OCI-LY7 (cell line): ENCODE data around the gene GCH1. TPM values are rescaled to one million over a fixed set of nuclear protein-coding genes. Genes with fewer than 3 reads are reported as not detected.

ENCODE experiments used
- BruUV-seq: library from RNA; stranded (reverse); fragments of 400-500 nt; replicated peaks from 2 replicates; lab custom pipeline; 2021; lab: Mats Ljungman, UMichigan
- CTCF ChIA-PET: fragments of 300-600 bp; sonication (Branson Sonifier 250); formaldehyde crosslinking; loops from one replicate; lab custom pipeline; 2022; ENCODE audit warnings: antibody characterized with exemption; ENCODE audit not compliant: unreplicated experiment; lab: Charles Lee
- POLR2A ChIA-PET: fragments of 300-600 bp; sonication (Branson Sonifier 250); formaldehyde crosslinking; loops from one replicate; lab custom pipeline; 2022; ENCODE audit warnings: antibody characterized with exemption; lab: Charles Lee
- DNase-seq: peaks from one replicate; pipeline ENCODE4 v3.0.0-alpha.2; 2015; ENCODE audit warnings: low spot score
- H2AFZ ChIP-seq: fragments of 200-600 bp; sonication (generic), shearing (Covaris generic); 2 replicates; pipeline ENCODE4 v1.6.1; 2014; ENCODE audit warnings: mild to moderate bottlenecking, antibody characterized with exemption, low read length, moderate library complexity
- H3K27ac ChIP-seq: fragments of 200-600 bp; sonication (generic); 2 replicates; pipeline ENCODE4 v1.5.1; 2014; ENCODE audit warnings: mixed run types, low read depth, mild to moderate bottlenecking, moderate library complexity, low read length, inconsistent platforms; ENCODE audit not compliant: poor library complexity, severe bottlenecking
- H3K36me3 ChIP-seq: fragments of 200-600 bp; sonication (generic); 2 replicates; pipeline ENCODE4 v1.6.1; 2014; ENCODE audit warnings: mild to moderate bottlenecking, antibody characterized with exemption, low read length, moderate library complexity, mixed read lengths; ENCODE audit not compliant: insufficient read depth
- H3K4me1 ChIP-seq: fragments of 200-600 bp; sonication (generic); 2 replicates; pipeline ENCODE4 v1.5.1; 2014; ENCODE audit warnings: mild to moderate bottlenecking, low read length; ENCODE audit not compliant: insufficient read depth, poor library complexity, severe bottlenecking
- H3K4me2 ChIP-seq: fragments of 200-600 bp; sonication (generic); 2 replicates; pipeline ENCODE4 v1.6.1; 2014; ENCODE audit warnings: mild to moderate bottlenecking, low read length
- H3K4me3 ChIP-seq: fragments of 200-600 bp; sonication (generic); 2 replicates; pipeline ENCODE4 v1.5.1; 2014; ENCODE audit warnings: mild to moderate bottlenecking, low read depth, low read length; ENCODE audit not compliant: poor library complexity, severe bottlenecking
- H3K79me2 ChIP-seq: fragments of 200-600 bp; sonication (generic); 2 replicates; pipeline ENCODE4 v1.6.1; 2016; ENCODE audit warnings: low read depth, mild to moderate bottlenecking, low read length, moderate library complexity, mixed read lengths; ENCODE audit not compliant: insufficient read depth
- H3K9me2 ChIP-seq: fragments of 200-600 bp; sonication (generic); 2 replicates; pipeline ENCODE4 v1.6.1; 2016; ENCODE audit warnings: mild to moderate bottlenecking, low read length, mixed read lengths; ENCODE audit not compliant: insufficient read depth
- H3K9me3 ChIP-seq: fragments of 200-600 bp; sonication (generic); 2 replicates; pipeline ENCODE4 v1.6.1; 2014; ENCODE audit warnings: mild to moderate bottlenecking, mixed run types, low read length, mixed read lengths
- H4K20me1 ChIP-seq: fragments of 200-600 bp; sonication (generic); 2 replicates; pipeline ENCODE4 v1.6.1; 2014; ENCODE audit warnings: mild to moderate bottlenecking, antibody characterized with exemption, low read length, moderate library complexity, mixed read lengths; ENCODE audit not compliant: insufficient read depth
- CTCF ChIP-seq: fragments of 200-600 bp; sonication (generic); conservative IDR thresholded peaks from 2 replicates; pipeline ENCODE4 v1.5.1; 2014; ENCODE audit warnings: mild to moderate bottlenecking, antibody characterized with exemption, low read length, moderate library complexity, mixed read lengths
- EZH2phosphoT487 ChIP-seq: fragments of 200-600 bp; sonication (generic); IDR thresholded peaks from 2 replicates; pipeline ENCODE4 v1.6.1; 2018; ENCODE audit warnings: low read depth, borderline replicate concordance, mild to moderate bottlenecking, mixed run types, antibody characterized with exemption, low read length, moderate library complexity, mixed read lengths
- intact Hi-C: fragments of 100-400 bp; cut with micrococcal nuclease; formaldehyde crosslinking; loops from one replicate; pipeline ENCODE4 v1.10.0; 2022; ENCODE audit not compliant: unreplicated experiment
- total RNA-seq, 2 experiments: library from RNA; depleted of rRNA in 1 of 2; stranded (reverse); fragments of >200 nt in 1 of 2; shearing (Covaris generic) in 1 of 2; gene quantifications; 2 replicates each; pipeline ENCODE4 v1.2.3, GENCODE V29; 2014 to 2022

Gene GCH1
- total RNA-seq, 2 experiments from 2014 or later: 14.7 to 22.5 TPM

GRCh38 chr14:54837508-54838149 lies 65.0 kb downstream of the GCH1 start:
- H3K9me3 ChIP-seq: no peaks in the 10 kb centered on the region
- no peak overlapping the region for H2AFZ ChIP-seq
- no peak overlapping the region for H3K27ac ChIP-seq
- H3K4me3 ChIP-seq: no peak overlapping the region
- H4K20me1 ChIP-seq: no peaks in the 10 kb centered on the region
- no peaks in the 10 kb centered on the region for H3K79me2 ChIP-seq
- H3K9me2 ChIP-seq: no peaks in the 10 kb centered on the region
- TF ChIP-seq EZH2phosphoT487: no peak
- TF ChIP-seq CTCF: no peak
- no peaks in the 10 kb centered on the region for H3K4me1 ChIP-seq
- intact Hi-C loops: no loop called here
- H3K36me3 ChIP-seq: no peaks in the 10 kb centered on the region
- DNase-seq: no peak
- POLR2A ChIA-PET: interaction anchor here (0.6 to 0.7 kb wide), 2 partner anchors 62 to 803 kb away, joined by 3 read pairs; no protein-coding TSS in a partner anchor
- no TSS peak for BruUV-seq
- H3K4me2 ChIP-seq: no peak overlapping the region
- CTCF ChIA-PET: no interaction called here

DNA sequence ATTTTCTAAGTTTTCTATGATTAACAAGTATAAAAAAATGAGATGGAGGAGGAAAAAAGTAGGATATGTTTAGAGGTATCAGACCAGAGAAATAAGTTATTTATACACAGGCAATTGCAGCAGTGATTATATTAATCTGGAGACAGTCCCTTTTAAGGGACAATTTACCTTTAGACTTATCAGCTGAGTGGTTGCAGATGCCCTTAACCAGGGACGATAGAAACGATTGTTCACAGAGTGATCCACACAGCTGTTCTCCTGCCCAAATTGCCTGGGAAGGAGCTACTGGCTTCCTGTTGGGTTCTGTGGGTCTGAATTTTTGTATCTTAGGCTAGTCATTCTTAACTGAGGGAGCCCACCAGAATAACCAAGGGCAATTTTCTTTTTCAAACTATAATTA lies 66.4 kb downstream of the GCH1 start:
- Histone ChIP-seq H3K9me3 (no peaks in the 10 kb centered on the region), H3K4me1 (no peaks in the 10 kb centered on the region), H4K20me1 (no peaks in the 10 kb centered on the region), H3K79me2 (no peaks in the 10 kb centered on the region), H3K4me3 (no peak overlapping the region), H3K36me3 (no peaks in the 10 kb centered on the region), H3K9me2 (no peaks in the 10 kb centered on the region), H2AFZ (no peak overlapping the region), H3K27ac (no peak overlapping the region), H3K4me2 (no peak overlapping the region)
- intact Hi-C loops: no loop called here
- BruUV-seq: no TSS peak
- TF ChIP-seq CTCF: no peak
- no peak for TF ChIP-seq EZH2phosphoT487
- ChIA-PET CTCF (no interaction called here), POLR2A (no interaction called here)
- no peak for DNase-seq

DNA sequence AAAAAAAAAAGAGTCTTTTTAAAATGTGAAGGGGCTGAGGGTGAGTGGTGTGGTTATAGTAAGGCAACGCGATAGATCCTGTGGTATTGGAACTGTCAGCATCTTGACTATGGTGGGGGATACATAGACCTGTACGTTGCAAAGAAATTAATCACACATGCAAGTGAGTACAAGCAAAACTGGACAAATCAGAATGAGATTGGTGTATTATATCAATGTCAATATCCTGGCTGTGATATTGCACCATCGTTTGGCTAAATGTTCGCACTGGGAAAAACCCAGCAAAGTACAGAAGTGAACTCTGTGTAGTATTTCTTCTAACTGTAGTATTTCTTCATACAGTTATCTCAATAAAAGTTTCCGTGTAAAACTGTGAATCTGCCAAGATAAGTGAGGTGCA lies 67.9 kb downstream of the GCH1 start:
- Histone ChIP-seq H3K27ac (no peak overlapping the region), H3K36me3 (no peaks in the 10 kb centered on the region), H3K4me2 (no peak overlapping the region), H3K9me3 (no peaks in the 10 kb centered on the region), H3K4me1 (no peaks in the 10 kb centered on the region), H3K79me2 (no peaks in the 10 kb centered on the region), H3K9me2 (no peaks in the 10 kb centered on the region), H4K20me1 (no peaks in the 10 kb centered on the region), H2AFZ (no peak overlapping the region), H3K4me3 (no peak overlapping the region)
- POLR2A ChIA-PET: no interaction called here
- CTCF ChIA-PET: no interaction called here
- intact Hi-C loops: no loop called here
- no TSS peak for BruUV-seq
- DNase-seq: no peak
- TF ChIP-seq EZH2phosphoT487 (no peak), CTCF (no peak)
